LNCaP clone FGC (cell line): ENCODE measurements around the gene SNX9.

Source experiments
- DNase-seq: peaks from one replicate; pipeline ENCODE4 v3.0.0-alpha.2; 2011; ENCODE audit warnings: low read depth
- H3K4me3 ChIP-seq: 2 replicates; pipeline ENCODE4 v1.5.1; 2011; ENCODE audit warnings: mild to moderate bottlenecking, low read depth, low read length, control low read depth
- TF ChIP-seq, protein P1 (sequence below): IDR thresholded peaks from 2 replicates; pipeline ENCODE4 v1.5.1; 2012; ENCODE audit warnings: mild to moderate bottlenecking; ENCODE audit not compliant: control insufficient read depth, insufficient read depth; ENCODE audit errors: extremely low read depth

SNX9 gene

DNA sequence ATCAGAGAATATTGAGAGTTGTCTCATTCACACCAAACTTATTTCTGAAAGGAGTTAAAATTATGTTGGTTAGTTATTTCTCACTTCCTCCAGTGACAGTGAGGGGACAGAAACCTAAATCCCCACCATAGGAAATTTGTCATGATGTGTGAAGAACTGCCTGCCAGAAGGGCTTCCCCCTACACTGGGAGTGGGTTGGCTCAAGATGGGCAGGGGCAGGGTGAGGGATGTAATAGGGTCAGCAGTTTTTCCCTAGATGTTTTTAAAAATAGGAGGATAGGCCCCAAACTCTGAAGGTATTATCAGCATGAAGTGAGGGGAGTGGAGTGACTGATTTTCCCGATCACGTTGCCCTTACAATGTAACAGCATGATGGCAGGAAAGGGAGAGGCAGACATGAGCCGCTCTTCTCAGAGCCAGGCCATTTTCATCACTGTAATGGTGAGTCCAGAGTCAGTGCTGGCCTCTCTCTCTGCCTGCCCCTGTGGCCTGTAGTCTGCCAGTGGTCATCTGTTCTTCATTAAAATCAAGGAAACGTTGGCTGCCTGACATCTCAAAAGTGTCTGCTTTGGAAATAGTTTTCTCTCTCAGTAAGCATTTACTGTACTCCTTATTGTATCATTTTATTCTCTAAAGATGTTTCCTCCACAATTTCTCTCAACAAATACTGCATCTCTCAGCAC, 98.8 kb downstream of the SNX9 start:
- TF ChIP-seq, protein P1, sequence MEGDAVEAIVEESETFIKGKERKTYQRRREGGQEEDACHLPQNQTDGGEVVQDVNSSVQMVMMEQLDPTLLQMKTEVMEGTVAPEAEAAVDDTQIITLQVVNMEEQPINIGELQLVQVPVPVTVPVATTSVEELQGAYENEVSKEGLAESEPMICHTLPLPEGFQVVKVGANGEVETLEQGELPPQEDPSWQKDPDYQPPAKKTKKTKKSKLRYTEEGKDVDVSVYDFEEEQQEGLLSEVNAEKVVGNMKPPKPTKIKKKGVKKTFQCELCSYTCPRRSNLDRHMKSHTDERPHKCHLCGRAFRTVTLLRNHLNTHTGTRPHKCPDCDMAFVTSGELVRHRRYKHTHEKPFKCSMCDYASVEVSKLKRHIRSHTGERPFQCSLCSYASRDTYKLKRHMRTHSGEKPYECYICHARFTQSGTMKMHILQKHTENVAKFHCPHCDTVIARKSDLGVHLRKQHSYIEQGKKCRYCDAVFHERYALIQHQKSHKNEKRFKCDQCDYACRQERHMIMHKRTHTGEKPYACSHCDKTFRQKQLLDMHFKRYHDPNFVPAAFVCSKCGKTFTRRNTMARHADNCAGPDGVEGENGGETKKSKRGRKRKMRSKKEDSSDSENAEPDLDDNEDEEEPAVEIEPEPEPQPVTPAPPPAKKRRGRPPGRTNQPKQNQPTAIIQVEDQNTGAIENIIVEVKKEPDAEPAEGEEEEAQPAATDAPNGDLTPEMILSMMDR: no peak
- H3K4me3 ChIP-seq: no peak overlapping the region
- DNase-seq: no peak

DNA sequence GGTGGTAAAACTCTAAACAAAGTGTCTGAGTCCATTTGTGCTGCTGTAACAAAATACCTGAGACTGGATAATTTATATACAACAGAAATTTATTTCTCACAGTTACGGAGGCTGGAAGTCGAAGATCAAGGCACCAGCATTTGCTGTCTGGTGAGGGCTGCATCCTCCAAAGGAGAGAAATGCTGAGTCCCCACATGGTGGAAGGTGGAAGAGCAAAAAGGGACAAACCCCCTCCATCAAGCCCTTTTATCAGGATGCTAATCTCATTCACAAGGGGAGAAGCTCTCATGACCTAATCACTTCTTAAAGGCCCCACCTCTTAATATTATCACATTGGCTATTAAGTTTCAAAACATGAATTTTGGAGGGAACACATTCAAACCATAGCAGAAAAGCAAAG, 102.7 kb downstream of the SNX9 start:
- DNase-seq: no peak
- H3K4me3 ChIP-seq: no peak overlapping the region
- TF ChIP-seq, protein P1: no peak

DNA sequence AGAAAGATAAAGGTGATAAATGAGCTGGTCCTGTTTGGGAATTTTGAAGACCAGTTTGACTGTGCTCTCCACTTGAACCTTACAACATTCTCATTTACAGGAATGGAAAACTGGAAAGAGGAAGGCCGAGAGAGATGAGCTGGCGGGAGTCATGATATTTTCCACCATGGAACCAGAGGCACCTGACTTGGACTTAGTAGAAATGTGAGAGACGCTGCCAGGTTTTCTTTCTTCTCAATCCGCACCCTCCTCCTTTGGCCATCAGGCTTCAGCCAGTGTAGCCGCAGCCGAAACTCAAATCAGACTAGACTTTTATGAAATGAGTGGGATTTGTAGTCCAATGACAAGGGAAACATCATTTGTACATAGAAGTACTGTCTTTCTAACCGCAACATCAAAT, 104.0 kb downstream of the SNX9 start:
- no peak overlapping the region for H3K4me3 ChIP-seq
- DNase-seq: no peak
- TF ChIP-seq, protein P1: no peak

DNA sequence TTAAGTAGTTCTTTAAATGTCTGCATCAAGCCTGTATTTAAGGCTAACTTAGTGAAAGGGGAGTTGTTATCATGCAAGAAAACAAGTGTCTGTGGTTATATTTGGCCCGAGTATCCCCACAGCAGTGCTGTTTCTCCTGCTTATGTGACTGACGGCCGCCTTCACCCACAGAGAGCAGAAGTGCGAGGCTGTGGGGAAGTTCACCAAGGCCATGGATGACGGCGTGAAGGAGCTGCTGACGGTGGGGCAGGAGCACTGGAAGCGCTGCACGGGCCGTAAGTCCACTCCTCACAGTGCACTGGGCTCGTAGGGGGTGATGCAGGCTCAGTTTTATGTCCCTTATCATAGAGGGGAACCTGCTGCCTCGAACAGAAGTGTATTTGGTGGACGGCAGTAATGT, 105.4 kb downstream of the SNX9 start:
- no peak overlapping the region for H3K4me3 ChIP-seq
- no peak for DNase-seq
- TF ChIP-seq, protein P1: no peak

DNA sequence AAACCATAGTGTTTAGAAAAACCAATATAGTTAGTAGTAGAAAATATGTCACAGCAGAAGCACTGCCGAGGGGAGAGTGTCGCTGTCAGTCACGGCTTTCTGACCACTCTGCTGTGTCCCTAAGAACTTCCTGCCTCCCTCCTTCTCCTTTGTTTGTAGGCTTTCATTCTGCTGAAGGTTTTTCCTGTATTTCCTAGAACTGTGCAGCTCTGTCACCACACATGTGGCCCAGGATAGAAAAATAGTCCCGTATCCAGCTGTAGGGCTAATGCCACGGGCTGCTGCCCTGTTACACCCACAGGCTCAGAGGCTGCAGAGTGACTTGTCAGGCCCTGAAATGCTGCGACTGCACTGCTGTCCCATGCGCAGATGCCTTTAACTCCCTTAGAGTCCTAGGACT, 106.0 kb downstream of the SNX9 start:
- DNase-seq: no peak
- H3K4me3 ChIP-seq: no peak overlapping the region
- TF ChIP-seq, protein P1: no peak

DNA sequence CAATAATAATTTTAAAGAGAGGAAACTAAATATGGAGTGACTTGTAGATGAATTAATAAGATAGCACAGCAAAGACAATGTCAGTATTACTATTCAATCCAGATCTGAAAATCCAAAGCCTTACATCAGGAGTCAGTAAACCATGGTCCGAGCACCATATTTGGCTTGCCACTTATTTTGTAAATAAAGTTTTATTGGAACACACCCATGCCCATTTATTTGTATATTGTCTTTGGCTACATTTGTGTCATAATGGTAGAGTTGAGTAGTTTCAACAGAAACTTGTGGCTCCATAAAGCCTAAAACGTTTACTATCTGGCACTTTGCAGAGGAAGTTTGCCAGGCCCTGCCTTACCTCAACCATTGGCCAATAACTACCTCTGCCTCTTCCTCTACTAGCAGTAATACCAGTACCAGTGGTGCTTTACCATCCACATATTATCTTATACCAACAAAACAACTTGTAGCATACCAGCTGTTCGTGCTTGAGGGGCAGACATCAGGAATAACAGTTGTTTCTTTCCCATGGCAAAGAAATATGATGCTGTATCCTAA, 106.8 kb downstream of the SNX9 start:
- TF ChIP-seq, protein P1: no peak
- no peak overlapping the region for H3K4me3 ChIP-seq
- peak; percentile 21 for DNase-seq

DNA sequence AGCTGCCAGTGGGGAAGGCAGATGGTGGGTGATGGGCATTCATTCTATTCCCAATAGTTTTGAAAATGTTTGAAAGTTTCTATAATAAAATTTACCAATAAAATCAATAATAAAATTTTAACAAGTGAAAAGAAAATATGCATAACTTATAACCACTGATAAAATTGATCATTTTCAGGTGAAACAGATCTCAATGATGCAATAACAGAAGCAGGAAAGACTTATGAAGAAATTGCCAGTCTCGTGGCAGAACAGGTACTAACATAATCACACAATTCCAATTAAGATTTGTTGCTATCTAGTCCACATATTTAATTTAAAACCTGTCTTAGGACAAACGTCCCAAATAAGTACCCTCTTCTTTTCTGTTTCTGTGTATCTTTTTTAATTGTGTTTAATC, 112.7 kb downstream of the SNX9 start:
- H3K4me3 ChIP-seq: no peak overlapping the region
- no peak for DNase-seq
- TF ChIP-seq, protein P1: no peak
